Muscle layer of colon (tissue), 2 donors: ENCODE measurements around the gene ZNF750.
A peak's percentile ranks its signal among the peaks of the same experiment; 100 is the strongest.

ENCODE experiments used
- H3K27ac ChIP-seq: one replicate; pipeline ENCODE4 v1.7.0; 2013; ENCODE audit warnings: low read depth, mild to moderate bottlenecking, low read length, moderate library complexity
- H3K27me3 ChIP-seq, 2 donors: one replicate each; pipeline ENCODE4 v1.7.0; 2013; ENCODE audit warnings: low read length in 2 of 2, mild to moderate bottlenecking in 2 of 2; ENCODE audit not compliant: insufficient read depth in 2 of 2, control insufficient read depth in 1 of 2
- H3K36me3 ChIP-seq: one replicate; pipeline ENCODE4 v1.7.0; 2013; ENCODE audit warnings: mild to moderate bottlenecking, low read length; ENCODE audit not compliant: insufficient read depth
- H3K4me1 ChIP-seq: one replicate; pipeline ENCODE4 v1.7.0; 2013; ENCODE audit warnings: mild to moderate bottlenecking, low read length; ENCODE audit not compliant: insufficient read depth
- H3K4me3 ChIP-seq, 2 donors: one replicate each; pipeline ENCODE4 v1.7.0; 2013; ENCODE audit warnings: low read length in 2 of 2, low read depth in 1 of 2, mild to moderate bottlenecking in 1 of 2, moderate library complexity in 1 of 2
- H3K9ac ChIP-seq: one replicate; pipeline ENCODE4 v1.7.0; 2013; ENCODE audit warnings: low read length
- H3K9me3 ChIP-seq: one replicate; pipeline ENCODE4 v1.7.0; 2013; ENCODE audit warnings: mild to moderate bottlenecking, low read length
- donor health status: abdominal sarcoma.
- donor health status: Adenocarcinoma of cecum.

Gene ZNF750

DNA sequence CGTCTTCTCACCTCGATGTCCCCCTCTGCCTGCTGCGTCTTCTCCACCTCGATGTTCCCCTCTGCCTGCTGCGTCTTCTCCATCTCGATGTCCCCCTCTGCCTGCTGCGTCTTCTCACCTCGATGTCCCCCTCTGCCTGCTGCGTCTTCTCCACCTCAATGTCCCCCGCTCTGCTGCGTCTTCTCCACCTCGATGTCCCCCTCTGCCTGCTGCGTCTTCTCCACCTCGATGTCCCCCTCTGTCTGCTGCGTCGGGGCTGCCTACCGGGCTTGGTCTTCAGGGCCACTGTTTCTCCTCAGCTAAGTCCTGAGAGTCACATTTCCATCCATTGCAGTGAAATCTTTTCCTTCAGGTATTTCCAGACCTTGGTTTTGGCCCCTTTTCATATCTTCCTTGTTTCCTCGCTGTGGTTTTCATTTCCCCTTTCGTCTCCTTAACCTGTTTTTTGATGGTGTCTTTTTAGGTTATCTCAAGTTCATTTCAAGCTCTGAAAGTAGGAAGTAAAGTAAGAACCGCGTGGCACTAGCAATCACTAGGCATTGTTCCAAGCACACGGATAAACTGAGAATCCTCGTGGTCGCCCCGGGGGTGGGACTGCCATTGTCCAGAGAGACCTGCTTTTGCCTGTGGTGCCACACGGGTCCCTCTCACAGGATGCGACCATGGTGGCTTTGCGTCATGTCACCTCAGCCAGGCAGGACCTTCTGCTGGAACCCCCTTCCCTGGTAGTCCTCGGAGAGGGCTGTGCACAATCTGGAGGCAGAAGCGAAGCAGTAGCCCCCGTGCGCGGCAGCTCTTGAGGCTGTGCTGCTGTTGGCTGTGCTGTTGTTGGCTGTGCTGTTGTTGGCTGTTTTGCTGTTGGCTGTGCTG is 9.5 kb upstream of the ZNF750 start:
- H3K4me1 ChIP-seq, result no peaks in the 10 kb centered on the region
- peaks cover 6% of the 10 kb centered on the region for H3K36me3 ChIP-seq
- H3K4me3 ChIP-seq, result no peak overlapping the region
- H3K9me3 ChIP-seq, result no peaks in the 10 kb centered on the region
- no peak overlapping the region for H3K9ac ChIP-seq
- no peaks in the 10 kb centered on the region for H3K27me3 ChIP-seq
- H3K27ac ChIP-seq, result no peak overlapping the region

DNA sequence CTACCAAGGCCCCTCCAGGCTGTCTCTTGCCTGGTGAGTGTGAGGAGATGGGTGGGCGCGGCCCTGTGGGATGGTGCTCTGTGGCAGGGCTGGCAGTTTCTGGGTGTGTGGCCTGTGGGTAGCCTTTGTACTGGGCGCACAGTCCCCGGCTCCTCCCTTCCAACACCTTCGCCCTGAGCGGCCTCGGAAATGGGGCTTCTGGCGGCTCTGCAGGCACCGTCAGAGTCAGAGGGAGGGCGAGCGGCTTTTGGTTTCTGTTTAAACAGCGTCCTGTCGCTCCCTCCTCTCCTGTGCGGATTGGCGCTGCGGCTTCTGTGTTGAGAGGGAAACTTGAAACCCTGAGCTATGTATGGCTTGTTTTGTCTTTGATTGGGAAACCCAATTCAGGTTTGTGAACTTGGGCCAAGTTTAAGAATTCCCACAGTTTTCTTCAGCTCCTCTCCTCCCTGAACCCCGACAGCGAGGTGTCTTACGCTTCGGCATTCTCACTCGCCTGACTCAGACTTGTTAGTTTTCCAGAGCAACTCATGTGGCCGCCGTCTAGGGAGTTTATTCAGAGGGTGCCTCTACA is 8.3 kb upstream of the ZNF750 start:
- Histone ChIP-seq H3K27ac (no peak overlapping the region), H3K4me1 (no peaks in the 10 kb centered on the region), H3K9ac (no peak overlapping the region), H3K27me3 (no peaks in the 10 kb centered on the region), H3K4me3 (no peak overlapping the region), H3K36me3 (peaks cover 6% of the 10 kb centered on the region), H3K9me3 (no peaks in the 10 kb centered on the region)

DNA sequence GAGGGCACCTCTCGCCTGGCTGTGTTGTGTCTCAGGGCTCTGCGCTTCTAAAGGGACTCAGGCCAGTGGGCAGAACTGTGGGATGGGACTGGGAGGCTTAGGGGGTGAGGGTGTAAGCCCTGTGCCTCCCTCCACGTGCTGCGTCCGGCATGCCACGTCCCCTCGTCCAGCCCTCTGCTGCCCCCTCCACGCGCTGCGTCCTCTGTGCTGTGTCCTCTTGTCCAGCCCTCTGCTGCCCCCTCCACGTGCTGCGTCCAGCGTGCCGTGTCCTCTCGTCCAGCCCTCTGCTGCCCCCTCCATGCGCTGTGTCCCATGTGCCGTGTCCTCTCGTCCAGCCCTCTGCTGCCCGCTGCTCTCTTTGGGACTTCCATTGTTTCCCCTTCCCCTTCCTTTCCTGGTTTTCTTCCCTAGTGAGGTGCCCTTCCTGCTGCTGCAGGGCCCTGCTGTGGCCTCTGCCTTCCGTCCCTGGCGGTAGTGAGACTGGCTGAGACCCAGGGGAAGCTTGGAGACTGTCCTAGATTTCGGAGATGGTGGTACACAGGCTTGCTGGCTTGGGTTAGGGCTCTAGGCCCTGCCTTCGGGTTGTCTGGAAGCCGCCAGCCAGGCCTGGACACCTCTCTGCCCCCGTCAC is 6.4 kb upstream of the ZNF750 start:
- no peaks in the 10 kb centered on the region for H3K9me3 ChIP-seq
- no peaks in the 10 kb centered on the region for H3K4me1 ChIP-seq
- peak overlapping the region in 1 of 2 donors; percentile 27 for H3K4me3 ChIP-seq
- no peak overlapping the region for H3K9ac ChIP-seq
- H3K27ac ChIP-seq, result no peak overlapping the region
- no peaks in the 10 kb centered on the region for H3K27me3 ChIP-seq
- peaks cover 6% of the 10 kb centered on the region for H3K36me3 ChIP-seq

DNA sequence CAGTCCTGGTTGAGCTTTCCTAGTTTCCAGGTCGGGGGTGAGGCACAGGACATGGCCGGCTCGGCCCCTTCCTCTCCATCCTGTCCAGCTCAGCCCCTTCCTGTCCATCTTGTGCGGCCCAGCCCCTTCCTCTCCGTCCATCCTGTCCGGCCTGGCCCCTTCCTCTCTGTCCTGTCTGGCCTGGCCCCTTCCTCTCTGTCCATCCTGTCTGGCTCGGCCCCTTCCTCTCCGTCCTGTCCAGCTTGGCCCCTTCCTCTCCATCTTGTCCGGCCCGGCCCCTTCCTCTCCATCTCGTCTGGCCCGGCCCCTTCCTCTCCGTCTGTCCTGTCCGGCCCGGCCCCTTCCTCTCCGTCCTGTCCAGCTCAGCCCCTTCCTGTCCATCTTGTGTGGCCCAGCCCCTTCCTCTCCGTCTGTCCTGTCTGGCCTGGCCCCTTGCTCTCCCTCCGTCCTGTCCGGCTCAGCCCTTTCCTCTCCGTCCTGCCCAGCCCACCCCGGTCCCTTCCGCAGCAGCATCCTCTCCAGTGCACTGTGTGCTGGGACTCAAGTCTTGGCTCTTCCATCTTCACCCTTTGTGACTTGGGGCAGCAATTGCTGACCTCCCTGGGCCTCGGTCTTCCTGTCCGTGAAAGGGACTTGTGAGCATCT is 5.5 kb upstream of the ZNF750 start:
- no peaks in the 10 kb centered on the region for H3K9me3 ChIP-seq
- H3K4me1 ChIP-seq, result no peaks in the 10 kb centered on the region
- peaks cover 6% of the 10 kb centered on the region for H3K36me3 ChIP-seq
- no peak overlapping the region for H3K27ac ChIP-seq
- H3K9ac ChIP-seq, result no peak overlapping the region
- peak overlapping the region in 1 of 2 donors; percentile 27 for H3K4me3 ChIP-seq
- H3K27me3 ChIP-seq, result no peaks in the 10 kb centered on the region

DNA sequence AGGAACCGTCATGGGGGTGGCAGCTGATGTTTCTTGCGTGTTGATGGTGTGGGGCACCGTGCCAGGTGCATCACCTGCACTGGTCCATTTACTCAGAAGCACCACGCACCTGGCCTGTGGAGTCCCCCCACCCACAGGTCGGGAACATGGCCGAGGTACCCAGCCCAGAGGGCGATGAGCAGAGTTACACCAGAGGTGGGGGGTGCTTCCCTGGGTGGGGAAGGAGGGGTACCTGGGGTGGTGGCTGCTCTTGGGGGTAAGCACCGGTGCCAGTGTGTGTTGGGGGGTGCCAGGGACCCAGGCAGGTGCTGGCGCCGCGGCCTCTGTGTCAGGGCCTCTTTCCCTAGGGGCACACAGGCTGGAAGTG is 5.0 kb upstream of the ZNF750 start:
- no peaks in the 10 kb centered on the region for H3K27me3 ChIP-seq
- H3K27ac ChIP-seq, result no peak overlapping the region
- no peak overlapping the region for H3K9ac ChIP-seq
- H3K9me3 ChIP-seq, result no peaks in the 10 kb centered on the region
- peaks cover 6% of the 10 kb centered on the region for H3K36me3 ChIP-seq
- no peak overlapping the region for H3K4me3 ChIP-seq
- no peaks in the 10 kb centered on the region for H3K4me1 ChIP-seq

DNA sequence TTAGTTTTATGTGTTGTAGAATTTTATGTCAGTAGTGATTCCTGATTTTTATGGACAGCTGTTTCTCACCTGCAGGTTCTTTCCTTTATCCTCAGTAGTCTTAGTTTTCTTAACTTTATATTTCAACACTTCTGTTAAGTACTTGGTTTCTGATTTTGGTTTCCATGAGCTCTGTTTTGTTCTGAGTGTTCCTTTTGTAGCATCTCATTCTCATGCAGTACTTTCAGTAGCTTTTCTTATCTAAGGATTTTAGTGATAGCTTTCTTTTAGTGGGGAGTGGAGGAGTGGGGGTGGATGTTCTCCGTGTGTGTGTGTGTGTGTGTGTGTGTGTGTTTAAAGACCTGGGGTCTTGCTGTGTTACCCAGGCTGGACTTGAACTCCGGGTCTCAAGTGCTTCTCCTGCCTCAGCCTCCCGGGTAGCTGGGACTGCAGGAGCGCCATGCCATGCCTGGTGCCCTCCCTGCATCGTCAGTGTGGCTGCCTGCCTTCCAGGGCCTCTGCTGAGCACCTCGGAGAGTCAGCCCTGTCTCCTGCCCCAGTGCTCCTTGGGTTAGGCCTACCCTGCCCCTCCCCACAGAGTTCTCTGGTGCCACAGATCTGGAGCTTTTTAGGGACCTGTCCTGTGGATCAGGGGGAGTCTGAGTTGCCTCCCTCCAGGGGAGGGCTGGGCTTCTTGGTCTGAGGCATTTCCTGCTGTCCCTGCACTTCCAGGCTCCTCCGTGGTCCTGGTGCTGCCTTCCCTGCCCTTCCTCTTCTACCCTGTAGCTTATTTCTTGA is 4.3 kb upstream of the ZNF750 start:
- peaks cover 6% of the 10 kb centered on the region for H3K36me3 ChIP-seq
- no peaks in the 10 kb centered on the region for H3K27me3 ChIP-seq
- H3K4me1 ChIP-seq, result no peaks in the 10 kb centered on the region
- H3K27ac ChIP-seq, result no peak overlapping the region
- H3K4me3 ChIP-seq, result no peak overlapping the region
- H3K9me3 ChIP-seq, result no peaks in the 10 kb centered on the region
- H3K9ac ChIP-seq, result no peak overlapping the region

DNA sequence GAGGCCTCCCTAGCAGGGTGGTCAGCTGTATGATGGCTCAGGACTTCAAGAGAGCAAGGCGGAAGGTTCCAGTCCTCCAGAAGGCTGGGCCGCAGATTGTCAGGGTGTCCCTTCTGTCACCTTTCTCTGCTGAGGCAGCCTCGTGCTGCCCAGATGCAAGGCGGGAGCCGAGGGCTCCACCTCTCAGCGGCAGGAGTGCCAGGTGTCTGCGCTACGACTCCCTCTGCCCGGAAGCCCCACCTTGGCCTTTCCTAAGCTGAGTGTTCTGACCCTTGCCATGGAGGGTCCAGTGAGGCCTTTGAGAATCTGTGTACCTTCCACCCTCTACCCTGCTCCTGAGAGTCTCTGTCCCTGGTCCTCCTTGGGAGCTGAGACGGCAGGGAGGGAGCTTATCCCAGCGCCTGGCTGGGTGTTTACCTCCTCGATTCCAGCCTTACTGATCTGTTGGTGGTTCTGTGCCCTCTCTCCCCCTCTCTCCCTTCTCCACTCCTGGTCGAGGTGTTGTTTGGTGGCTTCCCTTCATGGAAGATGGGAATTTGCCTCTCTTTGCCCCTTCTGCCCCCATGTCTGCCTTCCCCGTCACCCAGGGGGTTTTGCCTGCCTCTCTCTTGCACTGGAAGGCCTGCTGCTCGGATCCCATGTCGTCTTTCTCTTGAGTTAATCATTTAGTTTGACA is 2.2 kb upstream of the ZNF750 start:
- H3K9ac ChIP-seq, result no peak overlapping the region
- no peaks in the 10 kb centered on the region for H3K9me3 ChIP-seq
- no peaks in the 10 kb centered on the region for H3K4me1 ChIP-seq
- H3K27ac ChIP-seq, result no peak overlapping the region
- H3K36me3 ChIP-seq, result peaks cover 6% of the 10 kb centered on the region
- H3K4me3 ChIP-seq, result no peak overlapping the region
- H3K27me3 ChIP-seq, result no peaks in the 10 kb centered on the region

DNA sequence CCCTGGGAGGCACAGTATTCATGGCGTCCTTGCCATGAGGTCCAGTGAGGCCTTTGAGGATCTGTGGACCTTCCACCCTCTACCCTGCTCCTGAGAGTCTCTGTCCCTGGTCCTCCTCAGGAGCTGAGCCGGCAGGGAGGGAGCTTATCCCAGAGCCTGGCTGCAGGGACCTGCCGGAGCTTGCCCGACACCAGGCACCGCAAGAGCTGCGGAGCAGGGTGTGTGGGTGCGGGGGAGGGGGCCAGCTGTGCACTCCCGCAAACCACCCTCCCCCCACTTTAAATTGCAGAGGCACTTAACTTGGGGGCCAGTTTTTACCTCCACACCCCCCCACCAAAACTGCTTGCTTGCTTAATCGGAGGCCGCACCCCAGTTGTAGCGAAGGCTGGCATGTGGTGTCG is 609 bp upstream of the ZNF750 start:
- no peak overlapping the region for H3K9ac ChIP-seq
- H3K9me3 ChIP-seq, result no peaks in the 10 kb centered on the region
- no peaks in the 10 kb centered on the region for H3K36me3 ChIP-seq
- no peaks in the 10 kb centered on the region for H3K27me3 ChIP-seq
- no peak overlapping the region for H3K27ac ChIP-seq
- no peaks in the 10 kb centered on the region for H3K4me1 ChIP-seq
- no peak overlapping the region for H3K4me3 ChIP-seq

DNA sequence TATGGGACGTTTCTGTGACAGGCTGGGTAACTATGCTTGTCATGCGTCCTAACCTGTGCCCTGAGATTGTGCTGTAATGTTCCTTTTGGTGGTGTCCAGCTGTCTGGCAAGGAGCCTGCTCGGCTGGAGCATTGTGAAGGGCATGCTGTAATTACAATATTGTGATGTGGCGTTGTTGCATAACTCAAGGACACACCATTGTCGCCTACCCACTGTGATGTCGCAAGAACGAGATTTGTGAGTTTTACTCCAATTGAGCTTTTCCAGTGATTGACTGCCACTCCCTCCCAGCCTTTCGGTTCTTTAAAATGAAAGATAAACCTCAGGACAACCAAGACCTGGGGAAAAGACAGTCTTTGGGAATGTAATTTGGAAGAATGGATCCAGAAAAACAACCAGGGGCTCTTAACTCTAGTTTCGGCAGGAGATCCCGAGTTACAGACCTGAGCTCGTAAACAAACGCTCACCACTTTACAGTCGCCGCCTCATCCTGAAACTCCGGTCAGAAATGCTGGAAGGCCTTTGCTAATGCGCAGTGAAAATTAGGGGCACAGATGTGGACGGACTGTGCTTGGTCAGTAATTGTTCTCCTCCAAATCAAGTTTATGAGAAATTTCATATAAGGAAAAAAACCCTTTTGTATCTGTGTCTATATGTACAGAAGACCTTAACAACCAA is 1.3 kb downstream of the ZNF750 start:
- Histone ChIP-seq H3K27ac (no peak overlapping the region), H3K4me3 (no peak overlapping the region), H3K9ac (no peak overlapping the region)

DNA sequence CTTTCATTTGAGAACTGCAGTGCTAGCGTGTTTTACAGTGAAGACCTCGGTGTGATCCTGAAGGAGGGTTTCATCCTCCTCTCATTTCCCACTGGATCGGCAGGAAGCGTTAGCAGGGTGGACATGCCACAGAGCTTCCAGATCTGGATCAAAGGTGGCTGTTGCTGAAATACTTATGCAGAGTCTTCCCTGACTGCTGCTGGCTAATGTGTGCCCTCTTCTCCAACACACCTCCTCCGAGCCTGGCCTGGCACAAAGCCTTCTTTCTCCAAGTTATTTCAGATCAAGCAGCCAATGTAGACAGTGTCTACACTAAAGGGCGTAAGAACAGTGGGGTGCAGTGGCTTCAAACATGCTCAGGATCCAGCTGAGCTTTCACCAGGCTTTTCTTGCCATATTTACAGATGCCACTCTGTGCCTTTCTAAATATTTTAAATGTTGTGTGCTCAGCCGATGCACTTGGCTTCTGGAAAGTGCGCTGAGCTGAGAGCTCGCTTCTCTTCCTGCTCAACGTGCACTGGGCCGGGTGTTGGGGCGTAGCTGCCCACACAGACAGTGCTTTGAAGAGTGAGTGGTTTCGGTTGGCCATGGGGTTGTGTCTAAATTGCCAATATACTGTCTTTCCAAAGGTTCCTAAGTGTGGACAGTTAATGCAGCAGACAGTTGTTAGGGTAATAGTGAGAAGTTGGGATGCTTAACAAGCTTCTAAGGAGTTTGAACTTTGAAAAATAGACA is 2.1 kb downstream of the ZNF750 start:
- Histone ChIP-seq H3K36me3 (peaks cover 4% of the 10 kb centered on the region), H3K27me3 (no peaks in the 10 kb centered on the region), H3K9me3 (no peaks in the 10 kb centered on the region), H3K4me1 (no peaks in the 10 kb centered on the region), H3K9ac (no peak overlapping the region), H3K4me3 (no peak overlapping the region), H3K27ac (no peak overlapping the region)

More for the DNA sequence above, 1.3 kb downstream of the ZNF750 start:
- Histone ChIP-seq H3K4me1 (no peaks in the 10 kb centered on the region), H3K27me3 (no peaks in the 10 kb centered on the region), H3K36me3 (peaks cover under 1% of the 10 kb centered on the region), H3K9me3 (no peaks in the 10 kb centered on the region)
